Activated CD4-positive, alpha-beta T cell treated with anti-CD3 and anti-CD28 coated beads, Interleukin-2, amount 50 U/mL, for 1 hour (primary cell): Measurements from ENCODE around the gene FAT4.

ENCODE experiments used
- DNase-seq: peaks from one replicate; pipeline ENCODE4 v3.0.0-alpha.2; 2020

The FAT4 gene, protein sequence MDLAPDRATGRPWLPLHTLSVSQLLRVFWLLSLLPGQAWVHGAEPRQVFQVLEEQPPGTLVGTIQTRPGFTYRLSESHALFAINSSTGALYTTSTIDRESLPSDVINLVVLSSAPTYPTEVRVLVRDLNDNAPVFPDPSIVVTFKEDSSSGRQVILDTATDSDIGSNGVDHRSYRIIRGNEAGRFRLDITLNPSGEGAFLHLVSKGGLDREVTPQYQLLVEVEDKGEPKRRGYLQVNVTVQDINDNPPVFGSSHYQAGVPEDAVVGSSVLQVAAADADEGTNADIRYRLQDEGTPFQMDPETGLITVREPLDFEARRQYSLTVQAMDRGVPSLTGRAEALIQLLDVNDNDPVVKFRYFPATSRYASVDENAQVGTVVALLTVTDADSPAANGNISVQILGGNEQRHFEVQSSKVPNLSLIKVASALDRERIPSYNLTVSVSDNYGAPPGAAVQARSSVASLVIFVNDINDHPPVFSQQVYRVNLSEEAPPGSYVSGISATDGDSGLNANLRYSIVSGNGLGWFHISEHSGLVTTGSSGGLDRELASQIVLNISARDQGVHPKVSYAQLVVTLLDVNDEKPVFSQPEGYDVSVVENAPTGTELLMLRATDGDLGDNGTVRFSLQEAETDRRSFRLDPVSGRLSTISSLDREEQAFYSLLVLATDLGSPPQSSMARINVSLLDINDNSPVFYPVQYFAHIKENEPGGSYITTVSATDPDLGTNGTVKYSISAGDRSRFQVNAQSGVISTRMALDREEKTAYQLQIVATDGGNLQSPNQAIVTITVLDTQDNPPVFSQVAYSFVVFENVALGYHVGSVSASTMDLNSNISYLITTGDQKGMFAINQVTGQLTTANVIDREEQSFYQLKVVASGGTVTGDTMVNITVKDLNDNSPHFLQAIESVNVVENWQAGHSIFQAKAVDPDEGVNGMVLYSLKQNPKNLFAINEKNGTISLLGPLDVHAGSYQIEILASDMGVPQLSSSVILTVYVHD (N-terminal part only)

GRCh38 chr4:125314676-125315575, at the start of gene FAT4:
FAT4 (plus strand) TSS chr4:125314955; CDS start chr4:125316412, 1,457 bp downstream.
- no peak for DNase-seq

DNA sequence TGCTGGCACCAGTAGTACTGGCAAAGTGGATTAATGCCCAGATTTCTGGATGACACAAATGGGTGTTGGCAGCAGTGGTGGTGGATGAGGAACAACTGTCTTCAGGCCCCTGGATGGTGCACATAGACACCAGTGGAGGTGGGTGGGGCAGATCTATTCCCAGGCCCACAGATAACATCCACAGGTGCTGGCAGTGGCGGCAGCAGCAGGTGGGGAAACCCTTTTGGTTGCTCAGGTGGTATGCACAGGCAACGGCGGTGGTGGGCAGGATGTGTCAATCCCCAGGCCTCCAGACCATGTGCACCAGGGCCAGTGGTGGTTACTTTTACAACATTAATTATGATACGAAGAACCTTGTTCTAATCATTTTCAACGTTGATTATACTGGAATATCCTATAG, 48.9 kb upstream of the FAT4 start:
- DNase-seq, result no peak

GRCh38 chr4:125266901-125267604, 47.7 kb upstream of the FAT4 start:
- no peak for DNase-seq

- DNase-seq, result no peak
Observed at GRCh38 chr4:125267630-125268029, 47.1 kb upstream of the FAT4 start.

- DNase-seq, result no peak
Observed at GRCh38 chr4:125268068-125268755, 46.5 kb upstream of the FAT4 start.

DNA sequence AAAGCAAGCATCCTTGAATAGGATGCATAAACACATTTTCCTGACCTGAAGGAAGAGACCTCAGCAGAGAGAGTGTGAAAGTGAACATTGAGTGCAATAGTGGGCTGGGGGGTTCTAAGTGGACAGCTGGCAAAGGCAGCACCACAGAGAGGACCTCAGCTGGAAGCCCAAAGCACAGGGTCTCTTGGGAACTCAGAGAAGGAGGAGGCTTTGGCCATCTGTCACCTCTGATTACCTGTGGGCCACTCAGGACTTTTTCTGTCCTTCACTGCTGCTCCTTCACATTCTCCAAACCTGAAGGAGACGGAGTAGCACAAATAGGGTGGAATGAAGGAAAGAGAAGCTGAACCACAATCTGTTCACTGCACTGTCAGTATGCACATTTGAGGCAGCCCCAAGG, 37.9 kb upstream of the FAT4 start:
- no peak for DNase-seq

DNA sequence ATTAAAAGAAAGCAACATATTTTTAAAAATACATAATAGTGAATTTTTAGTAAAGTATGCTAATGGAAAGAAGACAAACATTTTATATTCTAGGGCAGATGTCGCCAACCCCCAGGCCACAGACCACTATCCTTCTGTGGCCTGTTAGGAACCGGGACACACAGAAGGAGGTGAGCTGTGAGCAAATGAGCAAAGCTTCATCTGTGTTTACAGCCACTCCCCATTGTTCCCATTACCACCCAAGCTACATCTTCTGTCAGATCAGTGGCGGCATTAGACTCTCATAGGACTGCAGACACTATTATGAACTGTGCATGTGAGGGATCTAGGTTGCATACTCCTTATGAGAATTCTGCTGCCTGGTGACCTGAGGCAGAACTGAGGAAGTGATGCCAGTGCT, 37.0 kb upstream of the FAT4 start:
- DNase-seq, result no peak

- no peak for DNase-seq
Observed at GRCh38 chr4:125280892-125281403, 33.8 kb upstream of the FAT4 start.

- no peak for DNase-seq
Observed at GRCh38 chr4:125283707-125284279, 31.0 kb upstream of the FAT4 start.

GRCh38 chr4:125297116-125297515, 17.6 kb upstream of the FAT4 start:
- DNase-seq, result no peak

DNA sequence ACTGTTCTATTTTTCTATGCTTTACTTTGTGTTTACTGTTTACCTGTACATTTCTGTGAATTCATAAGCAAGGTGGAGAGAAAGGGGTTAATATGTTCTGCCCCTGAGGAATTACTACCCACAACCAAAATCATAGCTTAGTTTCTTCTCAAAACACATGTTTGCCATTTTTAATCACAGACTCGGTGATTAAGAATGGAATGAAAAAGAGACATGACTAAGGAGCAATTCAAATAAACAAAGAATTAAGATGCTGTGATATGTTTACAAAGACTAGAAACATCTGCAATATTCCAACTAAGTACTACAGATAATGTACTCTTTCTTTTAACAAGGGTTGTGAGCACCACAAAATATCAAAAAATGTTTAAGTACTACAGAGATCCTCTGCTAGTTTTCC, 11.7 kb upstream of the FAT4 start:
- DNase-seq, result no peak

DNA sequence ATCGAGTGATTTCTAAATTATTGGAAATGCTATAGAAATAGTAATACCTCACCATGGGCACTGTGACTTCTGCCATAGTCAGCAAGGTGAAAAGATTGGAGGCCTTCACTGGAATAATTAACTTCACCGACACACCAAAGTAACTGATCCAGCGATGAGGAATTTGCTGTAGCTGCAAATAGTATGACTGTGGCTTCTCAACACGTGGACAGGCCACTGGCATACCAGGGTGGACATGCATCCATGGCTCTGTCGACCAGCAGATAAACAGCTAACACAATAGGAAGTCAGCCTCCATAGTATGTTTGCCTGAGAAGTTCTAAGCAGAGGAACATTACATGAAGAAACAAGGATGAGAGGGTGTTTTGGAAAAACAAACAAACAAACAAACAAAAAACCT, 10.9 kb upstream of the FAT4 start:
- no peak for DNase-seq

DNA sequence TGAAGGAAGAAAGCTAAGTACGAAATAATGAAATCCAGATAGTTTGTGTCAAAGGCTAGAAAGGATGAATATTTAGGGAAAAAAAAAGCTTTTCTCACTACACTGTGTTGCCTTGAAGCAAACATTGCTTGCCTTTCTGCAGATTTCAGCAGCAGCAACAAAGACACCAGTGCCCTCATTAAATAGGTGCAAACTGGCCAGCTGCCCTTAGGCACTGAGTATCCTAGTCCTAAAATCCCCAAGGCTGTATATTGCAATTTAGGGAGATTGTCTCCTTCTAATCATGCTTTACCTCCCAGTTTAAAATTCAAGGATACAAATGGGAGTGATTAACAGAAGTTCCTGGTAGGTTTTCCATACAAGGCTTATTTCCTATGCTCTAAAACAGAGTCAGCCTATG, 8.6 kb upstream of the FAT4 start:
- no peak for DNase-seq

DNA sequence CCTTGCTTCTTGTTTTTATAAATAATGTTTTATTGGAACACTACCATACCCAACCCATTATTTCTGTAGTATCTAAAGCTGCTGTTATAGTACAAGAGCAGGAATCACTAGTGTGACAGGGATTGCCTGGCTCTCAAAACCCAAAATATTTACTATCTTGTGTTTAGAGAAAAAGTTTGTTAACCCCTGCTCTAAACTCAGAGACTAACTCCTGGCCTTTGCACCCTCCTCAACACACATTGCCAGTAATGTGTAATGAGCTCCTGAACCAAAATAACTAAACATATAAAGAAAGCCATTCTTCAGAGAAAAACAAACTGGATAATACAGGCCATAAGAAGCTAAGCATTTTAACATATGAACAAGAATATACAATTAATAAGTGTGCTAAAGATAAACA, 8.2 kb upstream of the FAT4 start:
- no peak for DNase-seq

DNA sequence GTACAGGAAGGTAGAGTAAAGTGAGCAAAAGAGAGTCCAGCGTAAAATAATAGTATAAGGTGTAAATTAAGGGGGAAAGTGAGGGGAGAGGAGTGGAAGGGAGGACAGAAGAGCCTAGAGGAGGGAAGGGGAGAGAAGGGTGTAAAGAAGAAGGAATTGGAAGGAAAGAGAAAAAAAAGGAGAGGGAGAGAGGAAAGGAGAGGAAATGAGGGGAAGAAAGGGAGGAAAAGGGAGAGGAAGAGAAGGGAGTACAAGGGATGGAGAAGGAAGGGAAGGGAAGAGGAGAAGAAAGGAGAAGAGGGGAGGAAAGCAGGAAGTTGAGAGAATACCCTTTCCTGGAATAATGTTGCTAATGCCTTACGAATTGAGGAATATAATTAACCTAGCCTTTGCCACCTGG, 3.3 kb upstream of the FAT4 start:
- no peak for DNase-seq

DNA sequence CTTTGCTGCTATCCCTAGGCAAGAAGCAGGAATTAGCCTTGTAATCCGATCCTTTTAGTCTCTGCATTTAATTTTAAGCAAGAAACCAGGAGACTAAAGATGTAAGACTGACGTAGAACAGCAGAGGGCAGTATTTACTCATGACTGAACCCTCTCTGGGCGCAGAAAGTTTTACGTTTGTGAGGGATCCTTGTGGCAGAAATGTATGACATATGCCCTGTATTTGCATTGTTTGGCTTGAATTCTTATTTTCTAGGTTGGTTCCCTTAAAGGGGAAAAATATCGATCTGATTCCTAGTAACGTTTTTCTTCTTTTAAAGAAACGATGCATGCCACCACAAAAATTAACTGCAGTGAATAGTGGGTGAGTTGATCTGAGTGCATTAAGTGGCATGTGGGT, 1.3 kb upstream of the FAT4 start:
- no peak for DNase-seq

- DNase-seq, result no peak
Observed at GRCh38 chr4:125313989-125314667, 627 bp upstream of the FAT4 start.

GRCh38 chr4:125315576-125316400, 1.0 kb downstream of the FAT4 start:
- no peak for DNase-seq

- DNase-seq, result no peak
Observed at GRCh38 chr4:125316401-125316790, 1.6 kb downstream of the FAT4 start.
